ENCODE results near the gene OR10T2. TPM values are rescaled to one million over a fixed set of nuclear protein-coding genes. Genes with fewer than 3 reads are reported as not detected.

OR10T2 gene
- total and polyA plus RNA-seq, 2 of the 13 experiments (the other 11 are each of a cell fraction or from before 2014, with no cell fraction given), result not detected

GRCh38 chr1:158422212-158422611 lies 22.9 kb upstream of the OR10T2 start:
- in situ Hi-C loops (cut with HindIII; ENCODE audit: extremely low pct_ligation_motif_present, low pct_unique_long_range_greater_than_20kb), result no loop called here

More at GRCh38 chr1:158422212-158422611, 22.9 kb upstream of the OR10T2 start:
- FAIRE-seq (no peak), ATAC-seq (no peak), DNase-seq (ENCODE audit: low spot score) (no peak)
- Histone ChIP-seq H4K20me1 (ENCODE audit: insufficient read depth, low read length) (no peaks in the 10 kb centered on the region), H3K9me3 (ENCODE audit: low read length) (peaks cover 56% of the 10 kb centered on the region), H3K4me3 (replicated peaks in 1 of 3; ENCODE audit: insufficient read depth in 1 of 3, low read depth in 2 of 3, low read length in 3 of 3) (no peak overlapping the region), H3K36me3 (replicated peaks in 1 of 2; ENCODE audit: control insufficient read depth in 1 of 2, insufficient read depth in 2 of 2, low read length in 2 of 2) (no peaks in the 10 kb centered on the region), H3K79me2 (ENCODE audit: insufficient read depth, low read length) (no peaks in the 10 kb centered on the region), H2AFZ (ENCODE audit: low read length) (no peak overlapping the region), H3K27me3 (ENCODE audit: control insufficient read depth in 1 of 2, insufficient read depth in 2 of 2, low read length in 2 of 2) (no peaks in the 10 kb centered on the region), H3K9ac (ENCODE audit: insufficient read depth, low read depth, low read length) (no peak overlapping the region), H3K4me2 (ENCODE audit: low read depth, low read length) (no peak overlapping the region), H3K27ac (ENCODE audit: extremely low read length, insufficient read depth, low read length) (no peak overlapping the region), H3K4me1 (ENCODE audit: insufficient read depth, low read length) (no peaks in the 10 kb centered on the region)
- no TSS peak for BruUV-seq (replicated peaks)
- CTCF ChIA-PET (ENCODE audit: low intra/inter-chr PET ratio, low total read pairs), result no interaction called here
- POLR2A ChIA-PET, result no interaction called here
- no peak for TF ChIP-seq ZNF687 (CRISPR knock-in tag; IDR thresholded peaks at IDR 0.05)
- no peak for TF ChIP-seq ELF3 (CRISPR knock-in tag; IDR thresholded peaks at IDR 0.05)
- no peak for TF ChIP-seq ZFP91 (CRISPR knock-in tag; IDR thresholded peaks at IDR 0.05; ENCODE audit: borderline replicate concordance)
- no peak for TF ChIP-seq ZNF629 (CRISPR knock-in tag; conservative IDR thresholded peaks at IDR 0.05)
- no peak for TF ChIP-seq FOSL2 (CRISPR knock-in tag; IDR thresholded peaks at IDR 0.05)
- TF ChIP-seq ZNF260 (CRISPR knock-in tag; IDR thresholded peaks at IDR 0.05; ENCODE audit: borderline replicate concordance, low read depth), result no peak
- intact Hi-C loops (cut with micrococcal nuclease; ENCODE audit: unreplicated experiment), result no loop called here

Data from HepG2 (cell line).